Glomerular endothelial cell (primary cell): ENCODE data around the gene FN1. TPM values are rescaled to one million over a fixed set of nuclear protein-coding genes. Genes with fewer than 3 reads are reported as not detected.
"Not testable (repeated sequence)": the region's sequence is repeated elsewhere in the genome, so short reads cannot be mapped to it uniquely, and the experiment has no call there.

Experiments
- DNase-seq: peaks from one replicate; pipeline ENCODE4 v3.0.0-alpha.2; 2011; ENCODE audit warnings: low read depth, low spot score; ENCODE audit errors: extremely low read depth
- total RNA-seq: library from RNA; depleted of rRNA; stranded (reverse); fragments of >200 nt; gene quantifications from 2 replicates; pipeline ENCODE4 v1.2.3, GENCODE V29; 2015

Gene FN1
- total RNA-seq, 1 donor from 2014 or later: 8,511 TPM

- no peak for DNase-seq
Measured at GRCh38 chr2:215409331-215410127, 26.3 kb downstream of the FN1 start.

DNA sequence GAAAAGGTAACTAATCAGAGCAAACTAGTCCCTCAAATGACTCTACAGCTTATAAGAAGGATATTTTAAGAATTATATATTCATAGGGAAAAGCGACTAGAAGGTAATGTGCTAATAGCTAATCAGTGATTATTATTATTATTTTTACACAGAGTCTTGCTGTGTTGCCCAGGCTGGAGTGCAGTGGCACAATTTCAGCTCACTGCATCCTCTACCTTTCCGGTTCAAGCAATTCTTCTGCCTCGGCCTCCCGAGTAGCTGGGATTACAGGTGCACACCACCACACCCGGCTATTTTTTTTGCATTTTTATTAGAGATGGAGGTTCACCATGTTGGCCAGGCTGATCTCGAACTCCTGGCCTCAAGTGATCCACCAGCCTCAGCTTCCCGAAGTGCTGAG is 27.4 kb downstream of the FN1 start:
- DNase-seq: not testable (repeated sequence)

DNA sequence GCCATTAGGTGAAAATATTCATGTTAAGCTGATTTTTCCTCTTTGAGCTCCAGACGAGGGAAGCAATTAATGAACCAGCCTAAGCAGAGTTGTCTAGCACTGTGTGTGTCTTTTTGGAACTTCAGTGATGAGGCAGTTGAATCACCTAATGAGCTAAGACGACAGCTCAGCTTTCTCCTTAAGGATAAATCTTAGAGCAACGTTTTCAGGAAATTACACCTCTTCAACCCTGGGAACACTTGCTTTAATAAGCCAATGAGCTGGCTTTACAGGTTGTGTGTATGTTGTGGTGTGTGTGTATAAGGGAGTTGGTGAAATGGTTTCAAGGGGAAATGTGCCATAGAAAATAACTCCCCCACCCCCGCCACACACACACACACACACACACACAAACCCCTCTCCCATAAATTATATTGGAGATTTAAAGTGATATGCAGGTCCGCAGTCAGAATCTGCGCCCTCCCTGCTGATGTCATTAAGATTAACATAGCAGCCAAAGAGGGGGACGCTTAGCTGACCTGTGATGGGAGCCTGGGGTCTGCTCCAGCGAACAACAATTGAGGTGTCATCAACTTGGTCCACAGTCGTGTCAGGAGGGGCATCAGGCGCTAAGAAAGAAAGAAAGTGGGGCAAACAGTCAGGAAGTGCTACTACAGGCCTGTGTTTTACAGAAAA is 28.1 kb downstream of the FN1 start:
- no peak for DNase-seq

GRCh38 chr2:215407061-215407460 is 28.8 kb downstream of the FN1 start:
- no peak for DNase-seq

- no peak for DNase-seq
Measured at GRCh38 chr2:215405722-215406581, 29.9 kb downstream of the FN1 start.

GRCh38 chr2:215404348-215405012 is 31.4 kb downstream of the FN1 start:
- no peak for DNase-seq

DNA sequence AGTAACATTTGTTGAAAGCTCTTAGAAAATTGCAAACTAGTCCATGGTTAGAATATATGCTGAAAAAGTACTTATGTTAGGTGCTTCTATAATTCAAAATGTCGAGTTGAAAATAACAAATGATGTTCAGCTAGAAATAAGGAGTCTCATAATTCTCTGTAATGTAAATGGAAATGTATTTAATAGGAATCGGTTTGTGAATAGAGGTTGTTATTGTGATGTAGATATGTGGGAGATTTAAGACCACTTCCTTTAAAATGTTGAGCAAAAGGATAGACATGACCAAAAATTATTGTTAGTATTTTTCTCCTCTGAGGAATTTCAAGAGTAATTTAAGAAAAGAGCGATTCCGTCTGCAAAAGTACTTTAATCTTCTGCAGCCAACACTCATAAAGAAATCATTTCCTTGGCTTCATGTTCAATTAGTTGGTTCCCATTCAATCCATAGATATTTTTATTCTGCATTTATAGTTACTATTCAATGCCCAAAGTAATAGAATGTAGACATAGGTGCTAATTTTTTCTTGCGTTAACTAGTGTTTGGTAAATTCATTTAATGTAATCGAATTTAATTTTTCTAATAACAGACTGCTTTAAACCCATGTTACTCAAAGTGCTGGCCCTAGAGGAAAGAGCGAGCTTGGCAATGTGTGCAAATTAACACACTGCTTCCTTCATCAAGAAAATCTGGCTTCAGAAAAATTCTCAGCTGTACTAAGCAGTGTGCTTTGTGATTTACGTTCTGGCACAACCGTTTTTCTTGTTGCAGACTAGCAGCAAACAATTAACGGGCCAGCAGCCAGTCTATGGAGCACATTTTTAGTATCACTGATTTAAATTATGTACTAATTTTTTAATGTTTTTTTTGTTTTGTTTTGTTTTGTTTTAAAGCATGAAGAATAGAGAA is 32.2 kb downstream of the FN1 start:
- DNase-seq: no peak

- DNase-seq: no peak
Measured at GRCh38 chr2:215401896-215402379, 33.9 kb downstream of the FN1 start.

DNA sequence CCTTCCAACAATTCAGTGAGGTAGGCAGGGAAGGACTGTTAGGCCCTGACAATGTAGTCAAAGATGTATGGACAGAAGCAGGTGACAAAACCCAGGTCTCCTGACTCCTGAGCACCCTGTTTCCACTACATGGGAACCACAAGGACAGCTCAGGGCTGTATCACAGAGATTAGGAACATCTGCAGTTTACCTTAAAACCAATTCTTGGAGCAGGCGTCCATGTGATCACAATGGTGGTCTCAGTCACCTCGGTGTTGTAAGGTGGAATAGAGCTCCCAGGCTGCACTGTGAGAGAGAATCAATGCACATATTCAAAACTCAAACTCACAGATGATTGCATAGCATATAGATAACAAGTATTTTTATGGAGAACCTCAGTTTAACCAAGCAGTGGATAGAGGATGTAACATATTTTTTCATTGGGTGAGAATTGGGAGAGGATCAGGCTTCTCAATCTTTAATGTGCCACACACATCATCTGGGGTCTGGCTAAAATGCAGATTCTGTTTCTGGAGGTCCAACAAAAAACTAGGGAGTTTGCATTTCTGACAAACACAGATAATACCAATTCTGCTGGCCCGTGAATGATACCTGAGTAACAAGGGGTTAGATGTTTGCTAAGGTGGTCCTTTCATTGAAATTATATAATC is 36.7 kb downstream of the FN1 start:
- DNase-seq: no peak

- DNase-seq: no peak
Measured at GRCh38 chr2:215397632-215398341, 38.1 kb downstream of the FN1 start.

- no peak for DNase-seq
Measured at GRCh38 chr2:215396595-215397313, 39.1 kb downstream of the FN1 start.

DNA sequence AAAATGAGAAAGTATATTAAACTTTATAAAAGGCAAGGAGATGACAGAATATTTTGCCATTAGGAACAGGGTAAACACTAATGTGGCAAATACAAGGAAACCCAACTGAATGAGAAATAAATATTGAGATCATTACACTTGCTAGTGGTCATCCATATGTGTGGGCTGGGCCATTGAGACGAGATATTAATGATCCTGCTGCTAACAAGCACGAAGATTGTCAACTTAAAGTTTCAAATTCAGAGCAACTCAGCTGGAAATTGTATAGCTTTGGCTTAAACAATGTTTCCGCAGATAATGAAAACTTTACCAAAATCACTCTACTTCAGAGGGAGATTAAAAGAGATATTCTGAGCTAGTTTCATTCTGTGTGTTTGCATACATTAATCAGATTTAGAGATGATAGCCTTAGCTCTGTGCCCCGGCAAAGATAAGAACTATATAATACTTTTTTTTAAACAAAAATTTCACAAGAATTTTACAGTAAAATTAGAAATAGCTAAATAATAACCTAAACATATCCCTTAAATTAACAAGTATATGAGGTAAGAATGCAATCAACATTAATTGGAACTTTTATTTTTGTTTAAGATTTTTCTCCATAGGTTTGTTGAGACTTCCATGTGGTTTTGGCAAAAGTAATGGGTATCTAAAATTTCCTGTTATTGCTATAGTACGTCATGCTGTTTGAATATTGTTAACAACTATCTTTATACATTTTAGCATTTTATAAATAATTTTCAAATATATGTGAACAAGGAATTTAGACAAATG is 40.0 kb downstream of the FN1 start:
- DNase-seq: no peak

DNA sequence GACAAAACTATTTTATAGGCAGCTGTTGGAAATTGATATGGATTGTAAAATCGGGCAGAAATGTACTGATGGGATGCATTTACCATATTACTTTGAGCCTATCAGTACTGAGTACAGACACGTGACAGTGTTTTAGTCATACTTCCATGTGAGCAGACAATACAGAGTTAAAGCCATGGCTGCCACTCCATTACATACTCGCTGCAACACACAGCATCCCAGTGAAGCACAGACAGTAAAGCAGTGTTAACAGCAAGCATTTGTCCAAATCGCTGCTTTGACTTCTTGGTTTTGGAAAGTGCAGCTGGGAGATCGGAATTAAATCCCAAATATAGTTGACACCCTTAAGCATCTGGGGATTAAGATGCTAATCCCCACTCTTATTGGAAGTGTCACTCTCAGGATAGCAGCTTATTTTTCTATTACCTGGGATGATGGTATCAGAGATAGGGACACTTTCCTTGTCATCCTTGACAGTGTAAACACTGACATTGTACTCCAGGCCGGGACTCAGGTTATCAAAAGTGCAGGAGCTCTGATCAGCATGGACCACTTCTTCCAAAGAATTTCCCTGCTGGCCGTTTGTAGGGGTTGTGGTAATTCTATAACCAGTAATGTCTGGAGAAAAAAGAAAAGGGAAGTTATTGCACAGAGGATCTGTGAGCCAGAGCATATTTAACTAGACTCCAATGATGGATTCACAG is 41.6 kb downstream of the FN1 start:
- no peak for DNase-seq

DNA sequence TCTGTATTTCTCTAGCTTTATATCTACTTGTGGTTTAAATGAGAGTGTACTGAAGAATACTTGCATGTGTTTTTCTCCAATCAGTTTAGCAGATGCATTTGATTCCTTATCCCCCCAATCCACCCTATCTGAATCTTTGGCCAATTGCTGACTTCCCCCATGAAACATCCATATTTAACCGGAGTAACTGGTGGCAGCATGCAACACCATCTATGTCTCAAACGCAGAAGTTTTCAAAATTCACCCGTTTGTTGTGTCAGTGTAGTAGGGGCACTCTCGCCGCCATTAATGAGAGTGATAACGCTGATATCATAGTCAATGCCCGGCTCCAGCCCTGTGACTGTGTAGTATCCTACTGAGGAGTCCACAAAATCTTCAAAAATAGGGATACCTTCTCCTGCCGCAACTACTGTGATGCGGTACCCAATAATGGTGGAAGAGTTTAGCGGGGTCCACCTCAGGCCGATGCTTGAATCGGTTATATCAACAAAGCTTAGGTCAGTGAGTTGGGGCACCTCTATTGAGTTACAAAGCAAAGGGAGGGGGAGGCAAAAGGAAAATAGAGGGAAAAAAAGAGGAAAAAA is 43.1 kb downstream of the FN1 start:
- no peak for DNase-seq

GRCh38 chr2:215392164-215392563 is 43.7 kb downstream of the FN1 start:
- DNase-seq: no peak

GRCh38 chr2:215391531-215391930 is 44.3 kb downstream of the FN1 start:
- DNase-seq: no peak
